CD4-positive, alpha-beta T cell treated with Interleukin-4 for 1 hour (primary cell): ENCODE results near the gene GABRD.

Source experiments
- DNase-seq, 2 donors: peaks; one replicate each; pipeline ENCODE4 v3.0.0-alpha.2; 2020 to 2022

GABRD gene

DNA sequence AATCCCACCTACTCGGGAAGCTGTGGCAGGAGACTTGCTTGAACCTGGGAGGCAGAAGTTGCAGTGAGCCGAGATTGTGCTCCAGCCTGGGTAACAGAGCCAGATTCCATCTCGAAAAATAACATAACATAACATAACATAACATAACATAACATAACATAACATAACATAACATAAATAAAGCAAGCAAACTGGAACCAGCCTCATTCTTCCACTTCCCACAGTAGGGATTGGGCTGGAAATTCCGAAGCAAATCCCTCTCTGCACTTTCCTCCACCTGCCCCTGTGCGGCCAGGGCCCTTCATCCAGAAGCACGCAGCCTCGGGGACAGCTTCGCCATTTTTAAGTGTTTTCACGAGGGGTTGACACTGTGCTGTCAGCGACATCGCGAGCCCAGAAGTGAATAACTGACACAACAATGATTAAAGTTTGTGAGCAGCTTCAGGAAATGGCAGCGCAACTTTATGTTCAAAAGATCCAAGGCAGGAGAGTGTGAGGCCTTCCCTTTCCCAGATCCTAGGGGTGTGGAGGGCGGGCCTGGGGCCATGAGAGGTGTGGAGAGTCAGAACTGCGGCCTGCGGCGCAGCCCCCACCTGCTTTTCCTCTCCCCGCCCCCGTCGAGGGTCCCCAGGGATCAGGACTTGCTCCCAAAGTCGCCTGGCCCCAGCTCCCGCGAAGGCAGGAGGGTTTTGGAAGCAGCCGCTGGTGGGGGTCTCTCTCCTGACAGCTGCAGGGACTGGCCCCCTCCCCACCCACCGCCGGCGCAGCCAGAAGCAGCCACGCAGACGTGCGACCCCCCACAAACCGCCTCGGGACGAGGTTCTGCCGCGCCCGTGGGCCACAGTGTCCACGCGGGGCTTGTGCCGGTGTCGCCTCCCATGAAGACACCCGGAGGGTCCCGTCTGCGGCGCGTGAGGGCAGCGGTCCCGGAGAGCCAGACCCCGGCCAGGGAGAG lies 651 bp upstream of the GABRD start:
- no peak for DNase-seq

DNA sequence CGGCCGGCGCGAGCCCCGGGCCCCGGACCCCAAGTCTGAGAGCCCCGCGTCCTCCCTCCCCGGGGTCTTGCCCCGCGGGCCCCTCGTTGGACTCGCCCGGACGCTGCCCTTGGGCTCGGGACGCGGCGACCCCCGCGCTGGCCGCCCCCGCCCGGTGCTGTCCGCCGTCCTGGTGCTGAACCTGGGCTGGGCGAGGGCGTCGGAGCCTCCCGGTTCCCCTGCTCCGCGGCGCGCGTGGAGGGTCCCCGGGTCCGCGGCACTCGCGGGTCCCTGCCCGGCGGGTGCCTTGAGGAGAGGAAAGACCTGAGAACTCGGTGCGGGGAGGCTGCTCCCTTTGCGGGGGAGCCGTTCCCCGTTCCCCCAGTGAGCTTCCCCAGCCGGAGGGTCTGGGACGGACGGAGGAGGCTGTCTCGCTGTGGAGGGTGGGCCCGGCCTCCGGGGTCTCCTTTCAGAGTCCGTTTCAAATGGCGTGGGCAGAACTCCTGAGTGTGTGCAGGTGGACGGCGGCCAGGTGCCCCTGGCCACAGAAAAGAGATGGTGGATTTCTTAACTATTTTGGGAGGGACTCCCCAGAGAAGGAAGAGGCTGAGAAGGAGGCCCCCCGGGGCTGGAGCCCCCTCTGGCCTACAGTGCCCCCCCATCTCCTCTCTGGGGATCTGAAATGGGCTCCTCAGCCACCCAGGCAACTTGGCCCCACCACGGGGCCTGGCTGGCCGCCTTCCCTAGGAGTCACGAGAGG lies 595 bp downstream of the GABRD start:
- DNase-seq: no peak

DNA sequence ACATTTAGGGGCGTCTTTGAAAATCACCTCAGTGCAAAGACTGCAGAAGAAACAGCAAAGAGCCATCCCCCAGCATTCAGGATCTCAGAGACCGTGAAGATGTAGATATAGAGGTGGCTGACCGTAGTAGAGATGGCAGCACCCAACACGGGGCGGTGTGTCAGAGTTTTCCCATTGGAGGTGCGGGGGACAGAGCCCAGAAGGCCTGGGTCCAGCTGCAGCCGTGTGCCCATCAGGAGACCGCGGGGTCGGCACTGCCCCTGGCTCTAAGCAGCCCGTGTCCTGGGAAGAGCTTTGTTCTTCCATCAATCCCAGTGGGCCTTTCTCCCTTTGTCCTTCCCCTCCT lies 1.1 kb downstream of the GABRD start:
- DNase-seq: no peak

DNA sequence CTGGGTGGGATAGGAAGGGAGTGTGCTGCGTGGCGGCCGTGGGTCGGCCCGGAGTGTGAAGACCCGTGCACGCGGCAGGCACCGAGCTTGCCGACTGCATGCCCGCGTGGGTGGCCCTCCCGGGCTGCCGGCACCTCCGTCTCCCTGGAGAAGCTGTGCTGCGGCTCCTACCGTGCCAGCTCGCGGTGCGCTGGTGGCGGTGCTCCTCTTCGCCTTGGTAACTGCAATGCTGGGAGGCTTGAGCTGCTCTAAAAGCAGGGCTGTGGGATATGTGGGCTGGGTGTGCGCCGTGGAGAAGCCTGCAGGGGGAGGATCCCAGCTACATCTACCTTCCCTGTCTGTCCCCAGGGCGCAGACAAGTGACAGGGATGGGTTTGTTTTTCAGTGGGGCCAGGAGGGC lies 2.4 kb downstream of the GABRD start:
- no peak for DNase-seq

DNA sequence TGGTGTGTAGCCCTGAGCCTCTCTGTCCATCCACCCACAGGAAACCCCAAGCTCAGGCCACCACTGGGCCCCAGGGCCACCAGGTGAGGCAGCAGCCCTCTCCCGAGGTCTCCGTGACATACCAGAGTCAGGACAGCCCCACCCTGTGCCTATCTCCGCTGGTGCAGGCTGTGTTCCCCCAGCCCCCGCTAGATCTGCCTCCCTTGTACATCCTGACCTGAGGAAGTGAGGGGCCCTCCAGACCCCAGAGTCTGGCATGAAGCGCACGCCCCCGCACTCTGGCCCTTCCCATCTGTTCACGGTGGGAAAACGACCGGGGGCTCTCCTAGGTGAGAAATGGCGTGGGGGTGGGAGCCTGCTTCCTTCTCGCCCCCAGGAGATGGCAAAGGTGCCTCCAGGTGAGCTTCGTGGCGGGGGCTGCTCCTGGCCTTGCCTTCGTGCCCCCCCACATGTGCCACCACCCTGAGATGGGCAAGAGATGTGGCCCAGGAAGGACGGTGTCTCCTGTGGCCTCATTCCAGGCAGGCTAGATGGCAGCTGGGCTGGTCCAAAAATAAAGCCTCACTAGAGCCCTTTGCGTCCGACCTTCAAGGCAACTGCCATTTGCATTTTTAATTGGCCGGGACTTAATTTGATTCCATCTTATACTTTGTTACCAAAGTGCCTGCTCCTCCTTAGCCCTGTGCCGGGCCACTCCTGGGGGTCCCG lies 3.1 kb downstream of the GABRD start:
- DNase-seq: no peak

DNA sequence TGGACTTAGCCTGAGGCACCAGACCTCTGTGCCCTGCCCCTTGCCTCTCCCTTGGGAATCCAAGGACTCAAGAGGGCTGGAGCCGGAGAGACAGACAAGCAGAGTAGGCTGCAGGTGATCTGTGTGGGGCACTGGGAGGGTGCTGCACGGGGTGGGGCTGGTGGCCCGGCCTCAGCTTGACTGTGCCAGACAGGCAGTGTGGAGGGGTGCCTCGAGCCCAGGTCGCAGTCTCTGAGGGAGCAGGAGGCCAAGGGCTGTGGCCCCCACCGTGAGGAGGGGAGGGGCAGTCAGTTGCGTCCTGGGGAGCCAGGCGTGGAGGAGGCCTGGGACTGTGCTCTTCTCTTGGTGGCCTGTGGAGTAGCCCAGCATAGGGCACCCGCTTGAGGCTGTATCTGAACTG lies 4.0 kb downstream of the GABRD start:
- no peak for DNase-seq

DNA sequence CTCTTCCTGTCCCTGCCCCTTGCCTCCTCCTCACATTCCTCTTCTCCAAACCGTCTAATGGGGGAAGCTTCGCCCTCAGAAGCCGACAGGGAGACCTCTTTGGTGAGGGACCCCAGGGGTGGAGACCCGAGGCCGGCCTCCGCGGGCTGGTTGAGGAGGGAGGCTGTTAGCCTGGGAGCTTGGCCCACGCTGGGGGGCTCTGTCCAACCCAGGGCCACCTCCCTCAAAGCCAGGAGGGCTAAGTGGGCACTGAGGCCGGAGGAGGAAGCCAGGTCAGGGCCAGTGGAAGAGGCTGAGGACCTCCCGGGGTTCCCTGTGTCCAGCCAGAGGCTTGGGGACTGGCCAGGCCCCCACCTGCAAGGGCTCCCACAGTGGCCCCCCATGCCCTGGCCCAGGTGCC lies 5.3 kb downstream of the GABRD start:
- no peak for DNase-seq

DNA sequence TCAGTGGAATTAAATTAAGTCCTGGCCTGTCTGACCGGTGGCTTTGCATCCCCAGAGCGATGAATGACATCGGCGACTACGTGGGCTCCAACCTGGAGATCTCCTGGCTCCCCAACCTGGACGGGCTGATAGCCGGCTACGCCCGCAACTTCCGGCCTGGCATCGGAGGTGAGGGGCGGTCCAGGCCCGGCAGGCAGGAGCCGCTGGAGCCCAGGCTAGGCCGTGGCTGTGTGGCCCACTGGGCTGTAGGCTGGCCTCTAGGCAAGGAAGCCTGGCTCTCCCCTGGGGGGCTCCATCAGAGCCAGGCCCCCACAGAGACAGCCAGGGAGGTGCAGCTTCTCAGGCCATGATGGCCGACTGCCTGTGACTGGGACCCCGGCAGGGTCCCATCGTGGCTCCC lies 5.7 kb downstream of the GABRD start:
- no peak for DNase-seq

DNA sequence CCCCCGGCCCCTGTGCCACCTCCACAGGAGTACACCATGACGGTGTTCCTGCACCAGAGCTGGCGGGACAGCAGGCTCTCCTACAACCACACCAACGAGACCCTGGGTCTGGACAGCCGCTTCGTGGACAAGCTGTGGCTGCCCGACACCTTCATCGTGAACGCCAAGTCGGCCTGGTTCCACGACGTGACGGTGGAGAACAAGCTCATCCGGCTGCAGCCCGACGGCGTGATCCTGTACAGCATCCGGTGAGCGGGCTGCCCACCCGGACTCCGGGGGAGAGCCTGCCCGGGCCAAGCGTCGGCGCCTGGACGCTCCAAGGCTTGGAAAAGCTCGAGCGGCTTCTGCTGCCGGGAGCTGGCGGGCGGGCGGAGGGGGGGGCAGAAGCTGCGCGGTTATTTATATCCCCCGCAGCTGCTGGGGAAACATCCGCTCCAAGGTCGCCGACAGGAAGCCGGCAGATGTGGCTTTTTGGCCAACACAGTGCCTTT lies 6.4 kb downstream of the GABRD start:
- DNase-seq: no peak

DNA sequence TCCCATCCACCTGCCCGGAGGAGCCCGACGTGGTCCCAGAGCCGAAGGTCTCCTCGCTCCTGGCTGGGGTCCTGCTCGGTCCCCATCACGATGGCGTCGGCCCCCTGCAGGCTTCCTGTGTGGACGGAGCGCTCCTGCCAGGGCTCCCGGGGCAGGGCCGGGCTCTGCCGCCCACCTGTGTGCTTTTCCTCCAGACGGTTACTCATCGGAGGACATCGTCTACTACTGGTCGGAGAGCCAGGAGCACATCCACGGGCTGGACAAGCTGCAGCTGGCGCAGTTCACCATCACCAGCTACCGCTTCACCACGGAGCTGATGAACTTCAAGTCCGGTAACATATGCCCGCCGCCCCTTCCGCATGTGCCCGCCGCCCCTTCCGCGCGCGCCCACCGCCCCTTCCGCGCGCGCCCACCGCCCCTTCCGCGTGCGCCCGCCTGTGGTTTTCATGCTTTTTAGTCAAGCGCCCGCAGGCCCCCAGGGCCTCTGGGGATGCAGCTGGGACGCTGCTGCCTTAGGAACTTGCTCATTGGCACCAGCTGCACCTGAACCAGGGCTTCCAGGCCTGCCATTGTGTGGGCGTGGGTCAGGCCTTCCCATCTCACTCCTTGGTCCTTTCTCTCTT lies 8.9 kb downstream of the GABRD start:
- DNase-seq: no peak

DNA sequence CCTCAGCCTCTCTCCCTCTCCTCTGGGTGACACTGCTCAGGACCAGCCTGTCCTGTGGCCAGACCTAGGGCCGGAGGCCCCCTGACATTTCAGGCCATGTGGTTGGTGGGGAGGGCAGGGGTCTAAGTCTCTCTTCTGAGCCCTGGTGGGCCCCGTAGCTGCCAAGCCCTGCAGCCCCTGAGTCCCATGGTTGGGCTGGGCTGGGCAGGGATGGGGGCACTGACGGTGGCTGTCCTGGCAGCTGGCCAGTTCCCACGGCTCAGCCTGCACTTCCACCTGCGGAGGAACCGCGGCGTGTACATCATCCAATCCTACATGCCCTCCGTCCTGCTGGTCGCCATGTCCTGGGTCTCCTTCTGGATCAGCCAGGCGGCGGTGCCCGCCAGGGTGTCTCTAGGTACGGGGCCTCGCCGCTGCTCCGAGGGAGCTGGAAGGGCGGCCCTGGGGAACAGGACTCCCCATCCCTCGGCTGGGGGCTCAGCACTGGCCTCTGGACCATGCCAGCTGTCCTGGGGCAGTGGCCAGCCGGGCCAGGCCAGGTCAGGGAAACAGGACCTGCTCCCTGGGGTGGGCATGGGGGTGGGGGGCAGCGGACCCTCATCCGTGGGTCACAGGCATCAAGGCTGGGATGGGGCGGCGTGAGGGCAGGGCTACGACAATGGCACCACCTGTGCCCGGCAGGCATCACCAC lies 9.9 kb downstream of the GABRD start:
- no peak for DNase-seq

DNA sequence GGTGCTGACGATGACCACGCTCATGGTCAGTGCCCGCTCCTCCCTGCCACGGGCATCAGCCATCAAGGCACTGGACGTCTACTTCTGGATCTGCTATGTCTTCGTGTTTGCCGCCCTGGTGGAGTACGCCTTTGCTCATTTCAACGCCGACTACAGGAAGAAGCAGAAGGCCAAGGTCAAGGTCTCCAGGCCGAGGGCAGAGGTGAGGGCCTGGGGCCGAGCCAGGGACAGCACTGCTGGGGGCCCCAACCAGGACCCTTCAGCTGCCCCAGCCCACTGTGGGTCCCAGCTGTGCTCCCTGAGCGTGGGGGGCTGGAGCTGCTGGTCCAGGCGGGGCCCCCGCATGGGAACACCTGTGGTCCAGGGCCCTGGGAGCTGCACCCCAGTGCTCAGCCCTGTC lies 10.4 kb downstream of the GABRD start:
- DNase-seq: no peak

DNA sequence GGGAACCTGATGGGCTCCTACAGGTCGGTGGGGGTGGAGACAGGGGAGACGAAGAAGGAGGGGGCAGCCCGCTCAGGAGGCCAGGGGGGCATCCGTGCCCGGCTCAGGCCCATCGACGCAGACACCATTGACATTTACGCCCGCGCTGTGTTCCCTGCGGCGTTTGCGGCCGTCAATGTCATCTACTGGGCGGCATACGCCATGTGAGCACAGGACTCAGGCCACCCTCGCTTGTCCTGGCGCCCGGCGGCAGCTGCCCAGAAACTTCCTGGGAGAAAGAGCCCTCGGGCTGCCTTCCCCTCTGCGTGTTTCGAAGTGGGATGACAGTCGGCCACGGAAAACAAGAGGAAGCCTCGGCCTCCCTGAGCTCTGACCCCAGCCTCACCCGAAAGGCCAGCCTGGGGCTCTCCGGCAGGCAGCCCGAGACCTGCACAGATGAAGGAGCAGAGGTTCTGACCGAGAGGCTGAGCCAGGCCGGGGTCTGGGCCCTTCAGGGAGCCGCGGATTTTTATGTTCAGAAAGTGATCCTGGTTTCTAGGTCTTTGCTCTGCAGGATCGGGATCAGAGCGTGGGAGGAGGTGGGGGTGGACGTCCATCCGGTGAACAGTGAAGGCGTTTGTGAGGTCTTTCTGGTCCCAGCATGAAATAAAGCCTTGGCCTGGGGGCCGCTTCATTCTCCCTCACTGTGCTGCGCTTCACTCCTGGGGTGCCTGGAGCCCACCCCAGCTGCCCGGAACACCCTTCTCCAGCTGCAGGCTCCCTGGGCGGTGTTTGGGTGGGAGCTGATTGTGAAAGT lies 11.1 kb downstream of the GABRD start:
- DNase-seq: no peak

DNA sequence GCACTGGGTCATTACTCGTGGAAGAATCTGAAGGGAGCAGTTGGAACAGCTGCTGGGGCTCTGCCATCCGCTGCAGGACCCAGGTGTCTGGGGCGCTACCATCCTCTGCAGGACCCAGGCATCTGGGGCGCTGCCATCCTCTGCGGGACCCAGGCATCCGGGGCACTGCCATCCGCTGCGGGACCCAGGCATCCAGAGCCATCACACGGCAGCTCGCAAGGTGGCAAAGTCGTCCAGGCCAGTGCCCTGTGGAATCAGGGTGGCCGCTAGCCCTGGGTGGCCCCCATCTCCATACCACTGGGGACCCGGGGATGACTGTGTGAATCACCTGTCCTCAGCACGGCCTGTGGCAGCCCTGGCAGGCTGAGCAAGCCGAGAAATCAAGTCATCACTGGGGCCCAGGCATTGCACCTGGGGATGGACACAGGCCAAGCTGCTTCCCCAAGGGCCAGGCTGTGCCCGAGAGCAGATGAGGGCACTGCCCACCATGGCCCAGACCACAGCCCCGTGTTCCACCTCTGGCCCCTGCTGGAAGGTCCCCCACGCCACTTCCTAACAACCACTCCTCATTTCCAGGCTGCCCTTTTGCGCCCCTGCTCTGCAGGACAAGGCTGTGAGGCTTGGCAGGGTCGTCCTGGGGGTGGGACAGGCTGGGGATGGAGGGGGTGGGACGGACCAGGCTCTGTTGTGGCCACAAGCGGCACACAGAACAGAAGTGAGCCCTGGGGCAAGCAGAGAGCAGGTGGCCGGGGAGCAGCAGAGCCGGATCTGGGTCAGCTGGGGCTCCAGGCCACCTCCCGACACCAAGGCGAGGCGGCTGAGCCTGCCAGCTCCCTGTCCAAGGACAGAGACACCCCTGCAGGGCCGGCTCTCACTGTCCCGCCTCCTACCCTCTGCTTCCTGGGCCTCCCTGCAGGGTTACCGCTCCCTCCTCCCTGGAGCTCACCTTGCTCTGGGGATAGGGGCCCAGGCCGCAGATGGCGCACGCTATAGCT lies 12.7 kb downstream of the GABRD start:
- DNase-seq: no peak

DNA sequence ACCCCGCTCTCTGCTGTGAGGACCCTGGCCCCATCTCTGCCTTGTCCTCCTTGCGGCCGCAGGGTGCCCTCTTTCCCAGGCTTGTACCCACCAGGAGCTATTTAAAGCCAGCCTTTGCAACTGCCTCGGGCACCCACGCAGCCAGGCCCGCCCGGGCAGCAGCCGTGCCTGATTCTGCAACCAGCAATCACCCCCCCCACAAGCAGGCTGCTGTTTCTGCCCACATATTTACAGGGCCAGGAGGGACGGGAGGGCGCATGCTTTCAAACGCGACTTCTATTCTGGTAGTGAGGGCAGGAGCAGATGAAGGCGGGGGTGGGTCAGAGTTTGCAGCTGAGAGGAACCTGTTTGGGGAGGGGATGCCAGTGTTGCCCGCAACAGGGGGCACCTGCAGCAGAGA lies 13.6 kb downstream of the GABRD start:
- no peak for DNase-seq

DNA sequence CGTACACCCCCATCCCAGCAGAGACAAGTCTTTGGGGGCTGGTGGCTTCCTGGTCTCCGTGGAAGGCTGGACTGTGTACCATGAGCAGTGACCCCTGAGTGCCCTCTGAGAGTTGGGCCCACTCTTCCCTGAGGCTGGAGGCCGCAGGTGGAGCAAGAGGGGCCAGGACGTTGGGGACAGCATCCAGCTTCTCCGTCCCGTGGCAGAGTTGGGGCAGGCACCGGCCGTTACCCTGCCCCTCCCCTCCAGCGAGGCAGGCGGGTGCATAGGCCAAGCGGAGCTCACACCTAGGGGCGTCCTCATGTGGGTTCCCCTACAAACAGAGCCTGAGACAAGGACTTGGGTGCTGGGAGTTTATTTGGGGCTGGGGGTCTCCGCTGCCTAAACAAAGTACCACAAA lies 14.0 kb downstream of the GABRD start:
- no peak for DNase-seq

DNA sequence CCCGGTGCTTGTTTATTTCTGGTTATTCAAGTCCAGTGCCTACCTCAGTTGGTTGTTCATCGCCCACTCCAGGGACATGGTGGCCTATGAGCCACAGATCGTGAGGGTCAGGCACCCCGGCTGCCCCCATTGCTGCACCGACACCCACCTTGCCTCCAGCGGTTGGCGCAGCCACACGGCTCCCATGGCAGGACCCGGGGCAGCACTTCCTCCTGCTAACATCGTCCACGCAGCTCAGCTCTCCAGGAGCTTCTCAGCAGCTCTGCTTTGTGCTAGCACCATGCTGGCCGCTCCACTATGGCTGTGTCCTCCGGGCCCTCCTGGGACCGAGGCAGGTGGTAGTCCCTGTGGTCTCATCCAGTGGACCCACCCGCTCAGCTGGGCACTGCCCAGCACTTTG lies 17.1 kb downstream of the GABRD start:
- no peak for DNase-seq

DNA sequence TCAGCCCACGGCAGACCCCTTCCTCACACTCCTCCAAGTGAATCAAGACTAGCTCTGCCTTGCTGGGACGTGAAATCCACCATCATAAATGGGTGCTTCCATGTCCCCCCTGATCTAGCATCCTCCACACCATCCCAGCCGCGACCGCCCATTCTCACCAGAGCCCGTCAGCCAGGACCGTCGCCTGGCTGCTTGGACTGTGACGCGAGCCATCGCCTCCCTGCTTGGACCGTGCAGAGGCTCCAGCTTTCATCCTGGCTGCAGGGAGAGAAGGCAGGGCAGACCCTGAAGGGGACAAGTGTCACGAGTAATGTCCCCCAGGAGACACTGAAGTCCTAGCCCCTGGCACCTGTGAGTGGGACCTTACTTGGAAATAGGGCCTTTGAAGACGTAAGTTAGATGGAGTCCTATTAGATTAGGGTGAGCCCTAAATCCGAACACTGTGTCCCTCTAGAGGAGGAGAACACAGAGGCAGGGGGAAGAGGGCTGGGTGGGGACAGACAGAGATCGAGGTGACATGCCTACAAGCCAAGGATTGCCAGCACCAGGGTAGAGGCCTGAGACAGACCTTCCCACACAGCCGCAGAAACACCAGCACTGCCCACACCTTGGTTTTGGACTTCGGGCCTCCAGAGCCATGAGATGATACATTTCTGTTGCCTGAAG lies 18.3 kb downstream of the GABRD start:
- DNase-seq: no peak

DNA sequence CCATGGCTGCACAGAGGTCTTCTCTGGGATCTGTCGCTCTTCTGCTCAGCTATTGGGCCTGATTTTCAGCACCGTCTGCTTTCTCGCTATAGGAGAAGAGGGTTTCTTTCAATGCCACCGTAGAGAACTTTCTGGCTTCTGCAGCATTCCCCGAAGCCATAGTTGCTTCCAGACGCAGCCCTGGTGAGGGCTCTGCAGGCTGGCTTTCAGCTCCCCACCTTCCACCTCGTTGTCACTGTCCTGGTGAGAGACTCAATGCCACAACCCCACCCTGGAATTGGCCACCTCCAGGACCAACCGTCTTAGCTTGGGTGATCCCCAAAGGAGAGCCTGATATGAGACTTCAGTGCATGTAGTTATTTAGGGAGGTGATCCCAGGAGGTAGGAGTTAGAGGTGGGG lies 19.1 kb downstream of the GABRD start:
- no peak for DNase-seq

DNA sequence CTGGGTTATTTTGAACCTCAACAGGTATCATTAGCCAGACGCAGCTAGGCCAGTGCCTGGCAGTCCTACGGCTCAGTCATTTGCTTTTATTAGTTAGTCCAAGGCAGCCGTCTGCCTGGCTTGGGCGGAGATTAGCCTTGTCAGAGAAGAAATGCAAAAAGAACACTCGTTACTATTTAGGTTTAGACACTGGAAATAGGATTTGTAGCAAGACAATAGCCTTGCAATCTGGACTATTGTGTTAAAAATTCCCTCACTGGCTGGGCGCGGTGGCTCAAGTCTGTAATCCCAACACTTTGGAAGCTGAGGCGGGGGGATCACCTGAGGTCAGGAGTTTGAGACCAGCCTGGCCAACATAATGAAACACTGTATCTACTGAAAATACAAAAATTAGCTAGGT lies 20.1 kb downstream of the GABRD start:
- DNase-seq: no peak
